Measurements from ENCODE around the gene PPFIA1. TPM values are rescaled to one million over a fixed set of nuclear protein-coding genes. Genes with fewer than 3 reads are reported as not detected.
A peak's percentile ranks its signal among the peaks of the same experiment; 100 is the strongest.

Gene PPFIA1
- total RNA-seq, 2 experiments from 2014 or later = 34.3 to 42.0 TPM

GRCh38 chr11:70423523-70424505 lies 153.3 kb downstream of the PPFIA1 start:
- intact Hi-C loops (cut with DNase I, micrococcal nuclease) = no loop called here
- DNase-seq = peak in 4 of 14 experiments; percentile 9 to 67 (median 48)
- ChIA-PET CTCF (no interaction called here), POLR2A (no interaction called here)
- Mint-ChIP-seq H3K4me3 (no peak overlapping the region), H3K9me3 (no peaks in the 10 kb centered on the region), H3K36me3 (ENCODE audit: low read depth) (no peaks in the 10 kb centered on the region), H3K27me3 (no peaks in the 10 kb centered on the region), H3K4me1 (ENCODE audit: low read depth) (no peaks in the 10 kb centered on the region), H3K27ac (no peak overlapping the region)
- Histone ChIP-seq H3K4me1 (ENCODE audit: insufficient read depth, low read length) (no peaks in the 10 kb centered on the region), H3K27ac (ENCODE audit: low read depth in 1 of 2, low read length in 2 of 2) (no peak overlapping the region), H3K27me3 (ENCODE audit: control insufficient read depth in 1 of 2, insufficient read depth in 2 of 2, low read length in 2 of 2) (no peaks in the 10 kb centered on the region), H3K36me3 (ENCODE audit: insufficient read depth, low read length) (no peaks in the 10 kb centered on the region), H3K4me3 (ENCODE audit: low read length) (no peak overlapping the region), H3K9me3 (ENCODE audit: control insufficient read depth in 1 of 2, insufficient read depth in 1 of 2, low read length in 2 of 2) (no peaks in the 10 kb centered on the region)
- ATAC-seq (ENCODE audit: poor library complexity) = no peak
- TF ChIP-seq CTCF (IDR thresholded peaks at IDR 0.05) = no peak

- H3K36me3 ChIP-seq (ENCODE audit: insufficient read depth, low read length) = no peaks in the 10 kb centered on the region
- Mint-ChIP-seq H3K4me1 (ENCODE audit: low read depth) (no peaks in the 10 kb centered on the region), H3K27ac (no peak overlapping the region), H3K36me3 (ENCODE audit: low read depth) (no peaks in the 10 kb centered on the region), H3K4me3 (no peak overlapping the region), H3K27me3 (no peaks in the 10 kb centered on the region), H3K9me3 (no peaks in the 10 kb centered on the region)
- H3K27me3 ChIP-seq (ENCODE audit: control insufficient read depth in 1 of 2, insufficient read depth in 2 of 2, low read length in 2 of 2) = no peaks in the 10 kb centered on the region
- CTCF ChIA-PET = no interaction called here
- TF ChIP-seq CTCF (IDR thresholded peaks at IDR 0.05) = no peak
- H3K4me1 ChIP-seq (ENCODE audit: insufficient read depth, low read length) = no peaks in the 10 kb centered on the region
- no peak overlapping the region for H3K4me3 ChIP-seq (ENCODE audit: low read length)
- DNase-seq (no peak), ATAC-seq (ENCODE audit: poor library complexity) (no peak)
- intact Hi-C loops (cut with DNase I, micrococcal nuclease) = no loop called here
- POLR2A ChIA-PET = interaction anchor here (0.6 kb wide), 1 partner anchor 94 kb away, joined by 3 read pairs; no protein-coding TSS in a partner anchor
- H3K27ac ChIP-seq (ENCODE audit: low read depth in 1 of 2, low read length in 2 of 2) = no peak overlapping the region
- no peaks in the 10 kb centered on the region for H3K9me3 ChIP-seq (ENCODE audit: control insufficient read depth in 1 of 2, insufficient read depth in 1 of 2, low read length in 2 of 2)
These were observed 154.4 kb downstream of the PPFIA1 start for GRCh38 chr11:70424765-70425344.

- DNase-seq = no peak
- no peaks in the 10 kb centered on the region for H3K4me1 ChIP-seq (ENCODE audit: insufficient read depth, low read length)
- no peaks in the 10 kb centered on the region for H3K9me3 Mint-ChIP-seq
- no peaks in the 10 kb centered on the region for H3K9me3 ChIP-seq (ENCODE audit: control insufficient read depth in 1 of 2, insufficient read depth in 1 of 2, low read length in 2 of 2)
- H3K27me3 ChIP-seq (ENCODE audit: control insufficient read depth in 1 of 2, insufficient read depth in 2 of 2, low read length in 2 of 2) = no peaks in the 10 kb centered on the region
- TF ChIP-seq CTCF (IDR thresholded peaks at IDR 0.05) = no peak
- ATAC-seq (ENCODE audit: poor library complexity) = no peak
- H3K27ac Mint-ChIP-seq = no peak overlapping the region
- no peaks in the 10 kb centered on the region for H3K27me3 Mint-ChIP-seq
- H3K4me1 Mint-ChIP-seq (ENCODE audit: low read depth) = no peaks in the 10 kb centered on the region
- H3K4me3 Mint-ChIP-seq = no peak overlapping the region
- intact Hi-C loops (cut with DNase I, micrococcal nuclease) = no loop called here
- ChIA-PET POLR2A (no interaction called here), CTCF (no interaction called here)
- H3K4me3 ChIP-seq (ENCODE audit: low read length) = no peak overlapping the region
- H3K27ac ChIP-seq (ENCODE audit: low read depth in 1 of 2, low read length in 2 of 2) = no peak overlapping the region
- no peaks in the 10 kb centered on the region for H3K36me3 Mint-ChIP-seq (ENCODE audit: low read depth)
- no peaks in the 10 kb centered on the region for H3K36me3 ChIP-seq (ENCODE audit: insufficient read depth, low read length)
These were observed 156.9 kb downstream of the PPFIA1 start for GRCh38 chr11:70427436-70427835.
